Epidermal melanocyte (primary cell): ENCODE results near the gene NRSN2.

Experiments used
- DNase-seq: peaks from one replicate; pipeline ENCODE4 v3.0.0; 2011; ENCODE audit warnings: low spot score; ENCODE audit not compliant: insufficient read length

NRSN2 gene

GRCh38 chr20:346640-347316 lies at the start of gene NRSN2:
Gene NRSN2 (plus strand): TSS chr20:347111. CDS start chr20:349644, 2,533 bp downstream.
- peak; percentile 73 for DNase-seq

GRCh38 chr20:297925-298775 lies 48.8 kb upstream of the NRSN2 start:
- no peak for DNase-seq

GRCh38 chr20:298776-299391 lies 48.0 kb upstream of the NRSN2 start:
- DNase-seq: no peak

GRCh38 chr20:300345-300990 lies 46.4 kb upstream of the NRSN2 start:
- no peak for DNase-seq

GRCh38 chr20:301886-302848 lies 44.7 kb upstream of the NRSN2 start:
- no peak for DNase-seq

- no peak for DNase-seq
These were observed 41.2 kb upstream of the NRSN2 start for GRCh38 chr20:305745-306144.

- no peak for DNase-seq
These were observed 38.4 kb upstream of the NRSN2 start for GRCh38 chr20:308427-309038.

GRCh38 chr20:309306-309840 lies 37.5 kb upstream of the NRSN2 start:
- no peak for DNase-seq

- peak; percentile 97 for DNase-seq
These were observed 36.9 kb upstream of the NRSN2 start for GRCh38 chr20:309841-310644.

GRCh38 chr20:310645-311044 lies 36.3 kb upstream of the NRSN2 start:
- DNase-seq: no peak

- DNase-seq: no peak
These were observed 35.3 kb upstream of the NRSN2 start for GRCh38 chr20:311609-312008.

GRCh38 chr20:312067-312466 lies 34.8 kb upstream of the NRSN2 start:
- DNase-seq: no peak

- DNase-seq: no peak
These were observed 34.0 kb upstream of the NRSN2 start for GRCh38 chr20:312866-313265.

GRCh38 chr20:313402-313801 lies 33.5 kb upstream of the NRSN2 start:
- no peak for DNase-seq

GRCh38 chr20:313948-314347 lies 33.0 kb upstream of the NRSN2 start:
- no peak for DNase-seq

- DNase-seq: no peak
These were observed 30.4 kb upstream of the NRSN2 start for GRCh38 chr20:316316-317068.

GRCh38 chr20:324177-325044 lies 22.5 kb upstream of the NRSN2 start:
- DNase-seq: peak; percentile 79
